Measurements from ENCODE around the gene JPH4.

Gene JPH4

GRCh38 chr14:23565626-23566025, 13.0 kb downstream of the JPH4 start:
- H3K27me3 ChIP-seq (ENCODE audit: control insufficient read depth, low read length): no peaks in the 10 kb centered on the region
- H4K20me1 ChIP-seq (ENCODE audit: control insufficient read depth, insufficient read depth, low read depth, low read length): 0 out of 2 replicates have a peak, but pooled peaks cover 5% of the 10 kb centered on the region
- no peak overlapping the region for H3K4me3 ChIP-seq (ENCODE audit: low read length)
- H3K4me1 ChIP-seq (ENCODE audit: control insufficient read depth, low read length): peaks cover 24% of the 10 kb centered on the region
- no peak overlapping the region for H3K27ac ChIP-seq (ENCODE audit: low read depth, low read length)
- H3K36me3 ChIP-seq (ENCODE audit: control insufficient read depth, low read length): peaks cover 62% of the 10 kb centered on the region
- H3K4me2 ChIP-seq (ENCODE audit: low read length): no peak overlapping the region
- H3F3A ChIP-seq (ENCODE audit: control insufficient read depth, insufficient read depth): peaks cover 3% of the 10 kb centered on the region; the same call in 1 of the 2 replicates
- no peaks in the 10 kb centered on the region for H3K9me3 ChIP-seq (ENCODE audit: control insufficient read depth, insufficient read depth, low read length)
- H3K9me2 ChIP-seq (replicated peaks; ENCODE audit: control insufficient read depth, low read length): no peaks in the 10 kb centered on the region
- peaks cover 26% of the 10 kb centered on the region for H3K79me2 ChIP-seq (ENCODE audit: control insufficient read depth, low read length)
- TF ChIP-seq, protein P1, sequence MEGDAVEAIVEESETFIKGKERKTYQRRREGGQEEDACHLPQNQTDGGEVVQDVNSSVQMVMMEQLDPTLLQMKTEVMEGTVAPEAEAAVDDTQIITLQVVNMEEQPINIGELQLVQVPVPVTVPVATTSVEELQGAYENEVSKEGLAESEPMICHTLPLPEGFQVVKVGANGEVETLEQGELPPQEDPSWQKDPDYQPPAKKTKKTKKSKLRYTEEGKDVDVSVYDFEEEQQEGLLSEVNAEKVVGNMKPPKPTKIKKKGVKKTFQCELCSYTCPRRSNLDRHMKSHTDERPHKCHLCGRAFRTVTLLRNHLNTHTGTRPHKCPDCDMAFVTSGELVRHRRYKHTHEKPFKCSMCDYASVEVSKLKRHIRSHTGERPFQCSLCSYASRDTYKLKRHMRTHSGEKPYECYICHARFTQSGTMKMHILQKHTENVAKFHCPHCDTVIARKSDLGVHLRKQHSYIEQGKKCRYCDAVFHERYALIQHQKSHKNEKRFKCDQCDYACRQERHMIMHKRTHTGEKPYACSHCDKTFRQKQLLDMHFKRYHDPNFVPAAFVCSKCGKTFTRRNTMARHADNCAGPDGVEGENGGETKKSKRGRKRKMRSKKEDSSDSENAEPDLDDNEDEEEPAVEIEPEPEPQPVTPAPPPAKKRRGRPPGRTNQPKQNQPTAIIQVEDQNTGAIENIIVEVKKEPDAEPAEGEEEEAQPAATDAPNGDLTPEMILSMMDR (IDR thresholded peaks at IDR 0.05; ENCODE audit: low read depth, low read length, poor library complexity, severe bottlenecking): no peak
- TF ChIP-seq EZH2phosphoT487 (IDR thresholded peaks at IDR 0.05; ENCODE audit: borderline replicate concordance, low read length): no peak

DNA sequence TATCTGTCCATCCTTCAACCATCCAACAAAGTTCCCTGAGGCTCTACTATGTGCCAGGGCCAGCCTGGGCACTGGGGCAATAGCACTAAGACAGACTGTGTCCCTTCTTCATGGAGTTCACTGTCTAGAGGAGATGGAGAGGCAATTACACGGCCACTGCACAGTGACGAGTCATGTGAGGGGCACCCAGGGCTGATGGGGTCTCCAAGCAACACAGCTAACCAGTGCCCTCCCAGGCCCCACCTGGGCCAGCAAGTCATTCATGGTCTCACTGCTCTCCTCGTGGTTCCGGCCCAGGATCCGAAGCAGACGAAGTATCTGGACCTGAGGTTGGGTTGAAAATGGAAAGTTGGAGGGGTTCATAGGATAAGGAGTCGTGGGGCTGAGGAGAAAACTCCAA, 13.7 kb downstream of the JPH4 start:
- no peak overlapping the region for H3K4me3 ChIP-seq (ENCODE audit: low read length)
- H4K20me1 ChIP-seq (ENCODE audit: control insufficient read depth, insufficient read depth, low read depth, low read length): 0 out of 2 replicates have a peak, but pooled peaks cover 5% of the 10 kb centered on the region
- peaks cover 23% of the 10 kb centered on the region for H3K4me1 ChIP-seq (ENCODE audit: control insufficient read depth, low read length)
- no peaks in the 10 kb centered on the region for H3K9me2 ChIP-seq (replicated peaks; ENCODE audit: control insufficient read depth, low read length)
- peaks cover 3% of the 10 kb centered on the region; the same call in 1 of the 2 replicates for H3F3A ChIP-seq (ENCODE audit: control insufficient read depth, insufficient read depth)
- H3K36me3 ChIP-seq (ENCODE audit: control insufficient read depth, low read length): peaks cover 67% of the 10 kb centered on the region
- TF ChIP-seq, protein P1 (IDR thresholded peaks at IDR 0.05; ENCODE audit: low read depth, low read length, poor library complexity, severe bottlenecking): no peak
- TF ChIP-seq EZH2phosphoT487 (IDR thresholded peaks at IDR 0.05; ENCODE audit: borderline replicate concordance, low read length): no peak
- H3K79me2 ChIP-seq (ENCODE audit: control insufficient read depth, low read length): peaks cover 26% of the 10 kb centered on the region
- no peak overlapping the region for H3K4me2 ChIP-seq (ENCODE audit: low read length)
- no peak overlapping the region for H3K27ac ChIP-seq (ENCODE audit: low read depth, low read length)
- H3K9me3 ChIP-seq (ENCODE audit: control insufficient read depth, insufficient read depth, low read length): no peaks in the 10 kb centered on the region
- no peaks in the 10 kb centered on the region for H3K27me3 ChIP-seq (ENCODE audit: control insufficient read depth, low read length)

DNA sequence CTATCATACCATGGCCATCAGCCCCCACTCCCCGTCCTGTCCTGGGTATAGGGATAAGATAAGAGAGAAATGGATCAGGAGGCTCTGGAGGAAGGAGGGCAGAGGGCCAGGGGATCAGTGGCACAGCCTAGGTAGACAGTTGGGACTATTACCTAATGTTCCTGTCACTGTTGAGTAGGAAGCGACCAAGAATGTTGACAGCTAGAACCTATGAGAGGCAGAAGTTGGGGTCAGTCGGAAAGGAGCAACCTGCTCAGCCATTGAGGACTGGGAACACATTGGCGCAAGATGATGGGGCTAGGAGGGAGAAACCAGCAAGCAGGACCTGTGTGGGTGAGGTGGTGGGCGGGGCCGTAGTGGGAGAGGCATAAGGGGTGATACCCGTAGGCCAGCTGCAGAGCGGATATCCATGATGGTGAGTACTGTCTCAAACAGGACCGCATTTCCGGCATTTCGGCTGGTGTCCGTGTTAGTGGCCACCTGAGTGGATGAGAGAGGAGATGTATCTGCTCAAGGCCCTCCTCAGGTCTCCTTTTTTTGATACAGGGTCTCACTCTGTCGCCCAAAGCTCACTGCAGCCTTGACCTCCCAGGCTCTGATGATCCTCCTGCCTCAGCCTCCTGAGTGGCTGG, 14.3 kb downstream of the JPH4 start:
- no peaks in the 10 kb centered on the region for H3K9me2 ChIP-seq (replicated peaks; ENCODE audit: control insufficient read depth, low read length)
- no peak overlapping the region for H3K4me3 ChIP-seq (ENCODE audit: low read length)
- peaks cover 26% of the 10 kb centered on the region for H3K79me2 ChIP-seq (ENCODE audit: control insufficient read depth, low read length)
- no peaks in the 10 kb centered on the region for H3K27me3 ChIP-seq (ENCODE audit: control insufficient read depth, low read length)
- H3K4me2 ChIP-seq (ENCODE audit: low read length): no peak overlapping the region
- no peak overlapping the region for H3K27ac ChIP-seq (ENCODE audit: low read depth, low read length)
- H3K4me1 ChIP-seq (ENCODE audit: control insufficient read depth, low read length): peaks cover 20% of the 10 kb centered on the region
- H3F3A ChIP-seq (ENCODE audit: control insufficient read depth, insufficient read depth): peaks cover 3% of the 10 kb centered on the region; the same call in 1 of the 2 replicates
- H4K20me1 ChIP-seq (ENCODE audit: control insufficient read depth, insufficient read depth, low read depth, low read length): 0 out of 2 replicates have a peak, but pooled peaks cover 5% of the 10 kb centered on the region
- peaks cover 73% of the 10 kb centered on the region for H3K36me3 ChIP-seq (ENCODE audit: control insufficient read depth, low read length)
- TF ChIP-seq EZH2phosphoT487 (IDR thresholded peaks at IDR 0.05; ENCODE audit: borderline replicate concordance, low read length): no peak
- TF ChIP-seq, protein P1 (IDR thresholded peaks at IDR 0.05; ENCODE audit: low read depth, low read length, poor library complexity, severe bottlenecking): no peak
- no peaks in the 10 kb centered on the region for H3K9me3 ChIP-seq (ENCODE audit: control insufficient read depth, insufficient read depth, low read length)
